GM18517 (cell line): ENCODE measurements around the gene ATP6V1A.
A peak's percentile ranks its signal among the peaks of the same experiment; 100 is the strongest.
"Not testable (repeated sequence)": the region's sequence is repeated elsewhere in the genome, so short reads cannot be mapped to it uniquely, and the experiment has no call there.

ENCODE experiments used
- ATAC-seq: cut with Tn5 transposase; IDR thresholded peaks from one replicate; pipeline ENCODE4 v1.9.1; 2021; ENCODE audit warnings: mild to moderate bottlenecking, moderate library complexity; ENCODE audit not compliant: unreplicated experiment

ATP6V1A gene

GRCh38 chr3:113812854-113813253, 66.0 kb downstream of the ATP6V1A start:
- ATAC-seq, result no peak

GRCh38 chr3:113819866-113820265, 73.0 kb downstream of the ATP6V1A start:
- no peak for ATAC-seq

GRCh38 chr3:113825090-113825489, 78.3 kb downstream of the ATP6V1A start:
- peak; percentile 55 for ATAC-seq

GRCh38 chr3:113828600-113828999, 81.8 kb downstream of the ATP6V1A start:
- peak; percentile 46 for ATAC-seq

GRCh38 chr3:113829576-113830354, 82.9 kb downstream of the ATP6V1A start:
- no peak for ATAC-seq

- ATAC-seq, result no peak
These were observed 84.2 kb downstream of the ATP6V1A start for GRCh38 chr3:113831103-113831355.

GRCh38 chr3:113832477-113833164, 85.8 kb downstream of the ATP6V1A start:
- peak; percentile 60 for ATAC-seq

- no peak for ATAC-seq
These were observed 88.1 kb downstream of the ATP6V1A start for GRCh38 chr3:113834983-113835382.

- peak; percentile 84 for ATAC-seq
These were observed 91.9 kb downstream of the ATP6V1A start, which contains the start of gene GRAMD1C for GRCh38 chr3:113838631-113839209. Gene GRAMD1C, plus strand, starts transcription at chr3:113838788. Its CDS starts 122 bp downstream, at chr3:113838910.

- ATAC-seq, result no peak
These were observed 92.7 kb downstream of the ATP6V1A start for GRCh38 chr3:113839551-113839950.

- no peak for ATAC-seq
These were observed 97.9 kb downstream of the ATP6V1A start for GRCh38 chr3:113844622-113845222.

GRCh38 chr3:113847247-113847646, 100.4 kb downstream of the ATP6V1A start:
- ATAC-seq, result no peak

GRCh38 chr3:113847664-113848461, 101.0 kb downstream of the ATP6V1A start:
- no peak for ATAC-seq

- ATAC-seq, result not testable (repeated sequence)
These were observed 102.2 kb downstream of the ATP6V1A start for GRCh38 chr3:113849071-113849470.

- ATAC-seq, result not testable (repeated sequence)
These were observed 103.0 kb downstream of the ATP6V1A start for GRCh38 chr3:113849841-113850240.

- not testable (repeated sequence) for ATAC-seq
These were observed 103.6 kb downstream of the ATP6V1A start for GRCh38 chr3:113850391-113850790.

GRCh38 chr3:113852506-113852905, 105.7 kb downstream of the ATP6V1A start:
- ATAC-seq, result no peak
